Neural cell (in vitro differentiated cells): ENCODE measurements around the gene MYRIP. TPM values are rescaled to one million over a fixed set of nuclear protein-coding genes. Genes with fewer than 3 reads are reported as not detected.
"Not testable (repeated sequence)": the region's sequence is repeated elsewhere in the genome, so short reads cannot be mapped to it uniquely, and the experiment has no call there.

Source experiments
- H2AFZ ChIP-seq: fragments of 200-600, 300-800 bp; sonication (generic), shearing (Covaris generic); 2 replicates; pipeline ENCODE4 v1.6.0; 2014; ENCODE audit warnings: low read depth, mild to moderate bottlenecking, antibody characterized with exemption, low read length, moderate library complexity
- H3F3A ChIP-seq: fragments of 200-600 bp; shearing (Covaris generic); 2 replicates; pipeline ENCODE4 v1.6.1; 2016; ENCODE audit warnings: mild to moderate bottlenecking, moderate library complexity, mixed read lengths, antibody characterized with exemption, low read length; ENCODE audit not compliant: insufficient read depth, poor library complexity, severe bottlenecking
- H3K27ac ChIP-seq: fragments of 200-600, 300-800 bp; sonication (generic), shearing (Covaris generic); 2 replicates; pipeline ENCODE4 v1.5.1; 2014; ENCODE audit warnings: mild to moderate bottlenecking, low read length, moderate library complexity
- H3K27me3 ChIP-seq: fragments of 300-800, 200-600 bp; sonication (generic), shearing (Covaris generic); 2 replicates; pipeline ENCODE4 v1.6.0; 2014; ENCODE audit warnings: mild to moderate bottlenecking, low read depth, low read length, moderate library complexity; ENCODE audit not compliant: insufficient read depth
- H3K36me3 ChIP-seq: fragments of 300-800, 200-600 bp; sonication (generic), shearing (Covaris generic); 2 replicates; pipeline ENCODE4 v1.5.1; 2014; ENCODE audit warnings: mild to moderate bottlenecking, antibody characterized with exemption, low read length, moderate library complexity; ENCODE audit not compliant: insufficient read depth
- H3K4me2 ChIP-seq: fragments of 300-800, 200-600 bp; sonication (generic), shearing (Covaris generic); 2 replicates; pipeline ENCODE4 v1.6.0; 2014; ENCODE audit warnings: mild to moderate bottlenecking, low read length
- H3K4me3 ChIP-seq: fragments of 300-800, 200-600 bp; sonication (generic), shearing (Covaris generic); 2 replicates; pipeline ENCODE4 v1.5.1; 2014; ENCODE audit warnings: mild to moderate bottlenecking, low read length, moderate library complexity
- H3K79me2 ChIP-seq: fragments of 200-600 bp; shearing (Covaris generic); replicated peaks from 2 replicates; pipeline ENCODE4 v1.6.0; 2014; ENCODE audit warnings: mild to moderate bottlenecking, low read length, moderate library complexity; ENCODE audit not compliant: insufficient read depth
- H3K9ac ChIP-seq: fragments of 300-800, 200-600 bp; sonication (generic), shearing (Covaris generic); 2 replicates; pipeline ENCODE4 v1.6.1; 2016; ENCODE audit warnings: mild to moderate bottlenecking, low read length, mixed read lengths
- H3K9me2 ChIP-seq: fragments of 200-600 bp; shearing (Covaris generic); 2 replicates; pipeline ENCODE4 v1.6.1; 2016; ENCODE audit warnings: mild to moderate bottlenecking, low read length, mixed read lengths; ENCODE audit not compliant: insufficient read depth
- H3K9me3 ChIP-seq: fragments of 200-600, 300-800 bp; sonication (generic), shearing (Covaris generic); 2 replicates; pipeline ENCODE4 v1.6.1; 2016; ENCODE audit warnings: mild to moderate bottlenecking, mixed run types, low read length, moderate library complexity, mixed read lengths
- H4K20me1 ChIP-seq: fragments of 200-600 bp; shearing (Covaris generic); 2 replicates; pipeline ENCODE4 v1.6.1; 2016; ENCODE audit warnings: mild to moderate bottlenecking, mixed run types; ENCODE audit not compliant: insufficient read depth
- CTCF ChIP-seq: fragments of 450-650 bp; IDR thresholded peaks from 2 replicates; pipeline ENCODE4 v1.5.1; 2014; ENCODE audit warnings: antibody characterized with exemption, mild to moderate bottlenecking, moderate library complexity; ENCODE audit not compliant: poor library complexity, severe bottlenecking
- EZH2 ChIP-seq: fragments of 200-600, 300-800 bp; shearing (Covaris generic), sonication (generic); IDR thresholded peaks from 2 replicates; pipeline ENCODE4 v1.6.1; 2014; ENCODE audit warnings: antibody characterized with exemption, low read length, borderline replicate concordance, mild to moderate bottlenecking; ENCODE audit not compliant: insufficient read depth, poor library complexity, severe bottlenecking
- POLR2AphosphoS5 ChIP-seq: IDR thresholded peaks from 2 replicates; pipeline ENCODE4 v1.6.1; 2012
- RAD21 ChIP-seq: fragments of 450-650 bp; conservative IDR thresholded peaks from 2 replicates; pipeline ENCODE4 v1.6.1; 2014; ENCODE audit warnings: antibody characterized with exemption, mild to moderate bottlenecking, moderate library complexity
- REST ChIP-seq: IDR thresholded peaks from 2 replicates; pipeline ENCODE4 v1.6.1; 2012; ENCODE audit warnings: borderline replicate concordance
- SMC3 ChIP-seq: fragments of 450-650 bp; conservative IDR thresholded peaks from 2 replicates; pipeline ENCODE4 v1.6.1; 2014; ENCODE audit warnings: antibody characterized with exemption, mild to moderate bottlenecking, moderate library complexity; ENCODE audit not compliant: poor library complexity
- polyA plus RNA-seq: library from polyadenylated mRNA; depleted of rRNA; stranded (reverse); fragments of >200 nt; gene quantifications from 2 replicates; pipeline ENCODE4 v1.2.3, GENCODE V29; 2014

The MYRIP gene
- polyA plus RNA-seq, 1 donor from 2014 or later, result 0.76 TPM

- no peak overlapping the region for H3K9ac ChIP-seq
- H3K36me3 ChIP-seq, result no peaks in the 10 kb centered on the region
- H3K27ac ChIP-seq, result no peak overlapping the region
- no peaks in the 10 kb centered on the region for H3K79me2 ChIP-seq
- TF ChIP-seq POLR2AphosphoS5, result no peak
- no peak for TF ChIP-seq EZH2
- TF ChIP-seq CTCF, result no peak
- no peak for TF ChIP-seq REST
- TF ChIP-seq RAD21, result no peak
- no peak for TF ChIP-seq SMC3
- H3K4me2 ChIP-seq, result no peak overlapping the region
- no peaks in the 10 kb centered on the region for H4K20me1 ChIP-seq
- no peaks in the 10 kb centered on the region for H3K27me3 ChIP-seq
- H2AFZ ChIP-seq, result no peak overlapping the region
- no peaks in the 10 kb centered on the region for H3F3A ChIP-seq
- no peaks in the 10 kb centered on the region for H3K9me3 ChIP-seq
- no peak overlapping the region for H3K4me3 ChIP-seq
- H3K9me2 ChIP-seq, result no peaks in the 10 kb centered on the region
Measured at GRCh38 chr3:40073310-40074007, 264.1 kb downstream of the MYRIP start.

- H3K9ac ChIP-seq, H3K27ac ChIP-seq, H2AFZ ChIP-seq, H3K9me2 ChIP-seq, H3K27me3 ChIP-seq, H3K79me2 ChIP-seq, H3K4me3 ChIP-seq, H3K4me2 ChIP-seq, H3K9me3 ChIP-seq, H3K36me3 ChIP-seq, H3F3A ChIP-seq, H4K20me1 ChIP-seq: not testable (repeated sequence)
Measured at GRCh38 chr3:40077139-40077538, 267.7 kb downstream of the MYRIP start.

- H4K20me1 ChIP-seq, H3K4me2 ChIP-seq, H3K9me2 ChIP-seq, H3K27ac ChIP-seq, H3K27me3 ChIP-seq, H3K9ac ChIP-seq, H3K36me3 ChIP-seq, H3K9me3 ChIP-seq, H3K79me2 ChIP-seq, H2AFZ ChIP-seq, H3K4me3 ChIP-seq, H3F3A ChIP-seq: not testable (repeated sequence)
Measured at GRCh38 chr3:40077828-40078492, 268.6 kb downstream of the MYRIP start.
